GM19467 (cell line): ENCODE measurements around the gene OMA1.

Experiments
- ATAC-seq: cut with Tn5 transposase; IDR thresholded peaks from one replicate; pipeline ENCODE4 v1.9.1; 2021; ENCODE audit warnings: mild to moderate bottlenecking, moderate library complexity; ENCODE audit not compliant: unreplicated experiment

OMA1 gene

DNA sequence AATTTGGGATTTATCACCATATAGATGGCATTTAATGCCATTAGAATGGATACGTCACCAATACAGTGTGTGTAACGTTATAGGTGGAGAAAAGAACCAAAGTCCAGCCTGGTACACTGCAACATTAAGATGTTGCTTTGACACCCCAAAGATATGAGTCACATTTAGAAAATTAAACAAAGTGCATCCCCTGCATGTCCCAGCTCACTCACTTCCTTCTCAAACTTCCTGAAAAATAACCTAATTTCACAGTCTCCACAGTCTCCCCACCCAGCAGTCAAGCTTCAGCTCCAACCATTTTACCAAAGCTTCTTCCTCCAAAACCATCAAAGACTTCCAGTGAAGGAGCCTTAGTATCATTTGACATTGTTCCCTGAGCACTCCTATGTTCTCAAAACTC, 111.9 kb downstream of the OMA1 start:
- no peak for ATAC-seq

DNA sequence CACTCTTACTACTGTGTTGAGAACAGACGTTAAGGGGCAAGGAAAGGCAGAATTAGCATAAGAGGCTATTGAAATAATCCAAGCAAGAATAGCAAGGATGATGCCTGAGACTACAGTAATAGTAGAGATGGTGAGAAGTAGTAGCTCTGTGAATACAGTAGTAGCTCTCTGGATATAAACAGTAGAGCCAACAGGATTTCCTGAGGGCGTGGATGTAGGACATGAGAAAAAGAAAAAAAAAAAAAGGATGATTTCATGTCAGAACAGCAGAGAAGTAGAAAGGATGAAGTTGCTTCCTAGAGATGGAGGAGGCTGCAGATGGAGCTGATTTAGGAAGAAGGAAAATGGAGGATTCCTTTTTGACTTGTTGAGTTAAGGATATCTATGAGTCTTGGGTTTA, 112.3 kb downstream of the OMA1 start:
- ATAC-seq = no peak

DNA sequence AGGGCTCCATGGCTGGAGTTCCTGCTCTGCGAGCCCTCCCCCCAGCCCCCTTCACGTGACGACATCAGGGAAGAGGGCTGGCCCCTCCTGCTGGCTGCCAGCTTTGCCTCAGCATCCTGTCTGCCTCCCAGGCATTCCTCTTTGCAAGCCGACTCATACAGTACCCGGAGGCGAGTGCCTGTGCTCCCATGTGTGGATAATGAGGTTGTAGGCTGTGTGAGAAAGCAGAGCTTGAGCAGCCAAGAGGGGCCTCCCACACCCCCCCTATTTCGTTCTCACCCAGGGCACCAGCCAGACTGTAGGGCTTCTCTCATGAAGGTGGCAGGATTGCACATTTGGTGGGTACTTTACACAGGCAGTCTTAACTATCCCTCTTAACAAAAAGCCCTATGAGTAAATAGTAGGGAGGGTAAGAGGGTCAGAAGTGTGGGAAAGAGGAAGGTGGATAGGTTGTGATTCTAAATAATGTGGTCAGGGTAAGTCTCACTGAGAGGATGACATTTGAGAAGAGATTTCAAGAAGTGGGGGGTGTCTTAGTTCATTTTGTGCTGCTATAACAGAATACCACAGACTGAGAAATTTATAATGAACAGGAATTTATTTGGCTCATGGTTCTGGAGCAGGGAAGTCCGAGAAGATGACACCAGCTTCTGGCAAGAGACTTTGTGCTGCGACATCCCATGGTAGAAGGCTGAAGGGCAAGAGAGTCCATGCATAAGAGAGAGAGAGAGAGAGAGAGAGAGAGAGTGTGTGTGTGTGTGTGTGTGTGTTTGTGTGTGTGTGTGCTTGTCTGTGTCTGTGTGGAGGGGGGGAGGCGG, 113.5 kb downstream of the OMA1 start:
- ATAC-seq = no peak

DNA sequence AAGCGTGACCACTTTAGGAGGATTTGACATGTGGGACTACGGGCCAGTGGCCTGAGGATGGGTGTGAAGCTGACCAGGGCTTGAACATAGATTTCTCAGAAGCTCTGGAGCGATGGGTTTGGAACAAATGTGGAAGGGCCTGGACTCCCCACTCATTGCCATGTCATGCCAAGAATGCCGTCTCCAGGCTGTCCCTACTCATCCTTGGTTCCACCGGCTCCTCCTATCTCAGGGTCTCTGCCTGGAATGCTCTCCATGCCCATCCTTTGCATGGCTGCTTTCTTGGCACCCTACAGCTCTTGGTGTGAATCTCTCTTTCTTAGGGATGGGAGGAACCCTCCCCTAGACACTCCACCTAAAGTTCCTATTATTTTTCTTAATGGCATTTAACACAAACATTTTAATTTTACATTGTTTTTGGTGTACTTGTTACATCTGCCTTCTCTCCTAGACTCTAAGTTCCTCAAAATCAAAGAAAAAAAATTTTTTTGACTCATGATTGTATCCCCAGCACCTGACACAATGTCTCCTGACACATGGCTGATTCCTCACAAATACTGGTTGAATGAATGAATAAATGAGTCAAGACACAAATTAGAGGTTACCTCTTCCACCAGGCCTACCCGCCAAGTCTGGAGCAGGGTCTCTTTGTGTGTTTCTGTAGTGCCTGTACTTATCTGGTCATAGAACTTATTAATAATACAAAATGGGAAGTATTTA, 114.5 kb downstream of the OMA1 start:
- no peak for ATAC-seq
